Astrocyte of the hippocampus (primary cell): ENCODE data around the gene SEC61G.
A peak's percentile ranks its signal among the peaks of the same experiment; 100 is the strongest.

Experiments
- DNase-seq: peaks from one replicate; pipeline ENCODE4 v3.0.0; 2011; ENCODE audit warnings: low read depth, low spot score

SEC61G gene

DNA sequence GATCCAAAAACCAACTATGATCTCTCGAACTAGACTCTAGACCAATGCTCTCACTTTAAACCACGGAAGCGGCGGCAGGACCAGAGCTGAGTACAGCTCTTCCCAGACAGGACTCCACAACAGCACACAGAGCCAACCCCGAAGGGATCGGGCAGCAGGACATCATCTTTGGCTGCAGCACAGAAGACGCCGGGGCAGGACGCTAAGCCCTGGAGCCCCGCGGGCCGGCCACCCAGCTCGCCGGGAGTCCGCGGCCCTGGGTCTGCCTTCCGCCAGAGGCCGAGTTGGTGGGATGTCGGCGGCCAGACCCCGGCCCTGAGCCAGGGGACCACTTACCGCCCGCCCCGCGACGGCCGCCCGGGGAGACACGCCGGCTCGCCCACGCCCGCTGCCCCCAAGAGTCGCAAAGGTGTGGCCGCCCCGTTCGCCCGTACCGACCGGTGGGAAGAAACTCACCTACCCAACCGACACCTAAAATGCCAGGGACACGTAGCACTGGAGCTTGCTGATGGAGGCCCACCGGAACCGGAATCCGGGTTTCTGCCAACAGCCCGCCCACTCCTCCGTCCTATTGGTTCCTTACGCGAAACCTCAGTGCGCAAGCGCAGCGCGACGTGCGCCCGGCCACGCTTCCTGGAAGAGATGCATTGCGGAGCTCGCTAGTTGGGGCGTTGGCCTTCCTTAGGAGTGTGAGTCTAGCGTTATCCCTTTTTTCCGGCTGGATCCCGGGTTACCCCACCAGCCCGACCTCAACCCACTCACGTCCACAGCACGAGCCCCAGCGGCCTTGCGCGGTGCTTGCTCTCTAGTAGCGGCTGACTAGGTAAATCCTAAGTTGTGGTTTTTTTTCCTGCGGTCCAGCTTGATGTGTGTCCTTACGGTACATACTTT, at the start of gene SEC61G:
Gene SEC61G (minus strand): TSS at position 510 of the 891 bp plus-strand sequence. CDS start 1,623 bp downstream, outside the sequence.
- peak; percentile 99 for DNase-seq

- no peak for DNase-seq
Measured at GRCh38 chr7:54802841-54803240, 43.8 kb upstream of the SEC61G start.

GRCh38 chr7:54802114-54802513, 43.1 kb upstream of the SEC61G start:
- DNase-seq: no peak

GRCh38 chr7:54799792-54800191, 40.8 kb upstream of the SEC61G start:
- no peak for DNase-seq

DNA sequence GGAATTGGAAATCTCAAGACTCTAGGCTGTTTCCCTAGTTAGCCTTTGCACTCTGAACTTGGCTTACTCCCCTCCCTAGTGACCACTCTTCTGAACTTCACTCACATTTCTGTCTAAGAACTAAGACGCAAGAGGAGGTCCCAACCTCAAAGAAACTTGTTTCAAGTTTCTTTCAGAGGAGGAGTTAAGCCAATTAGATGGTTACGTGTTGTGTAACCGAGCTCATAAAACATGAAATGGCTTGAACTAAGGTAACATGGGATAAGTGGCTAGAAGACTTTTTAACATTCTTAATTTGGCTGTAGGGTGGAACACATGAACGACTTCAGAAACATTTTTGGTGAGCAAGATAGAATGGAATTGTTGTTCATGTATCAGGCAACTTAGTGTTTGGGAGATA, 39.5 kb upstream of the SEC61G start:
- DNase-seq: no peak

GRCh38 chr7:54796853-54797252, 37.8 kb upstream of the SEC61G start:
- no peak for DNase-seq

- DNase-seq: peak; percentile 16
Measured at GRCh38 chr7:54796150-54796549, 37.1 kb upstream of the SEC61G start.

GRCh38 chr7:54792383-54792782, 33.4 kb upstream of the SEC61G start:
- DNase-seq: no peak

DNA sequence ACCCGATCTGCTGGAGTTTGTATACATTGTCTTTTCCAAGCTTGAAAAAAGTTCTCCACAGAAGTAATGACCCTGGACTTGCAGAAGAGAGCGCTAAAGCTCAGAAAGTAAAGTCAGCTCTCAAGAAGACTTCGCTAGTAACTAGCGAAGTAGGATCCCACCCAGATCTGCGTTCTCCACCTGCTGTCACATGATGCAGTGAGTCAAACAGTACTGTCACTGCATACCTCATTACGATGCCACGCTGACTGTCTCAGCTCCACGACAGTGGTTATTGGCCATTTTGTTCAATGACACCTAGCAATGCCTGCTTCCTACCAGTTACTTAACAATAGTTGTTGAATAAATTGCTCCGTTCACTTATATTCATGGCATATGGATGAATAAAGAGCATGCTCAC, 29.7 kb upstream of the SEC61G start:
- peak; percentile 80 for DNase-seq

- no peak for DNase-seq
Measured at GRCh38 chr7:54785261-54785660, 26.2 kb upstream of the SEC61G start.

DNA sequence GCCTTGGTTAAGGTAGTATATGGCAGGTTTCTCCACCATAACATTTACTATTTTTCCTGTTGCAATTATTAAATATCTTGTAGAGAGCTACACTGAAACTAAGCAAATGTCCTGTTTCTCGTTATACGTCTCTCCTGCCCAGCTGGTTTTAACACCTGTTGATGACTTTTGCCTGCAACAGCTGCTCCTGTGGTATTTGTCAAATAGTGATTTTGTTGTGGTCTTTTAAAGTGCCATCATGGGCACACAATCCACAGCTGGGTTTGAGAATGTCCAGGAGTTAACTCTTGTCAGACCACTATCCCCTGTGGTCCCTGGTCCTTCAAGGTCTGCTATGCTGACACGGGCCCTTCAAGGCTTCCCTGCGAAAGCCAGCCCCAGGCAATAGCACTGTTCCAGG, 24.9 kb upstream of the SEC61G start:
- DNase-seq: no peak

- no peak for DNase-seq
Measured at GRCh38 chr7:54782829-54783228, 23.8 kb upstream of the SEC61G start.

- no peak for DNase-seq
Measured at GRCh38 chr7:54782314-54782713, 23.3 kb upstream of the SEC61G start.

- no peak for DNase-seq
Measured at GRCh38 chr7:54781134-54781920, 22.3 kb upstream of the SEC61G start.

DNA sequence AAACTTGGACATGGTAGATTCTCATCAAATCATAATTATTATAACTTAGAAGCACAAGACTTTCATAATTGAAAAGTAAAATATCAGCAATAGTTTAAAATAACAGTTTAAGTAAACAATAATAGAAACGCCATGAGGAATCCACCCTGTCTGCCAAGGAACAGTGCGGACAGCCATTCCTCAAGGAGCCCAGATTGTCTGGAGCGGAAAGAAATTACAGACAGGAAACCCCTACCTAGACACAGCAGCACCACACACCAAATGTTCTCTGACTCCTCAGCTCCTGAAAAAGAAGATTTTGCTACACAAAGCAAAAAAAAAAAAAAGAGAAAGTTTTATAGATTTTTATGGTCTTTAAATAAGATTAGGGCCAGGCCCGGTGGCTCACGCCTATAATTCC, 21.5 kb upstream of the SEC61G start:
- DNase-seq: no peak

- no peak for DNase-seq
Measured at GRCh38 chr7:54778696-54779540, 19.9 kb upstream of the SEC61G start.

GRCh38 chr7:54778166-54778565, 19.2 kb upstream of the SEC61G start:
- no peak for DNase-seq

DNA sequence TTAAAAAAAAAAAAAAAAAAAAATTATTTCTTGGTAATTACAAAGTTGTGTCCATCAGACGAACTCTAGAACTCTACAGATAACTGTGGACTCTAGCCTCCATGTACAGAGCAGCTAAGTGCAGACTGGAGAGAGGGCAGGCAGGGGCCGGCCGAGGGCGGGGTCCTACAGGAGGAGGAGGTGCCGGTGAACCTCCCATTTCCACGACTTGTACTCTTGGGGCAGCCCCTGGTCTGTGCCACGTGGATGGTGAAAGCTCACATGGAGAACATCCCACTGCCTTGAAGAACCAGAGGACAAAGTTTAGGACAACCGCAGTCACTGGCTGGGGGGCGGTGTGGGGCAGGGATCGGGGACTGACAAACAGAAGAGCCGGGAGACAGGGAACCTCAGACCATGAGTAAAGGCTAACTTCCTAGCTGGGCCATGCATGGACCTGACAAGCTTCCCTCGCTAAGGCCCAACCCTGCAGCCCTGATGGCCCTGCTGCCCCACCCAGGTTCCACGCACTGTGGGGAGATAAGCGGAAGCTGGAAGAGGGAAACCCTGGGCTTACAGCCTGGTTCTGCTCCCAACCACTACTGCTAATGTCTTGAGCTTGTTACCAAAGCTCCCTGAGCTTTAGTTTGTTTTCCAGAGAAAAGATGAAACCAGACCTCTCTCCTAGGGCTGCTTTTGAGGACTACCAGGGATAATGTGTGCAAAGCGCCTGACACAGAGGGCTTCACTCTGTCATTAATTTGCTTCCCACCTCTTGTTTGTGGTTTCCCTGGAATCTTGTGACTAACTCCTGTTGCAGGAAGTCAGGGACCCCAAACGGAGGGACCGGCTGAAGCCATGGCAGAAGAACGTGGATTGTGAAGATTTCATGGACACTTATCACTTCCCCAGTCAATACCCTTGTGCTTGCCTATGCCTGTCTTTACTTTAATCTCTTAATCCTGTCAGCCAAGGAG, 16.1 kb upstream of the SEC61G start:
- DNase-seq: no peak

GRCh38 chr7:54773472-54774399, 14.7 kb upstream of the SEC61G start:
- DNase-seq: peak; percentile 88

DNA sequence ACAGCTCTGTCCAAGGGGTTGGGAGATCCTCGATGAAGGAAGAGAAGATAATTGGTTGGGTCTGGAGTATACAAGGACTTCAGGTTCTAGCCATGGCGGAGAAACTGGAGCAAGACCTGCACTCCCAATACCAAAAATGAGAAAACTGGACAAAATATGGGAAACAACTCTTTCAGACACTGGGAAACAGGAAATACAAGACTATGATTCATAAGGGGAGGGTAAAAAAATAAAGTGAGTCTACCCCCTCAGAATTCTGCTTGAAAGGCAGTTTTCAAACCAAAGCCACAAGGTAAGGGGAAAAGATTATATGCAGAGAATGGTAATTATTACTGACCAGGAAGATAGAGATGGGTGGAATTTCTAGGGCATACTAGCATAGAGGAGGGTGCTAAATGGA, 10.2 kb upstream of the SEC61G start:
- DNase-seq: no peak
